ELF-1 (cell line): ENCODE measurements around the gene TGIF1.
"Not testable (repeated sequence)": the region's sequence is repeated elsewhere in the genome, so short reads cannot be mapped to it uniquely, and the experiment has no call there.

ENCODE experiments used
- DNase-seq: peaks from one replicate; pipeline ENCODE4 v3.0.0-alpha.2; 2016; ENCODE audit warnings: low read depth, low spot score

The TGIF1 gene

DNA sequence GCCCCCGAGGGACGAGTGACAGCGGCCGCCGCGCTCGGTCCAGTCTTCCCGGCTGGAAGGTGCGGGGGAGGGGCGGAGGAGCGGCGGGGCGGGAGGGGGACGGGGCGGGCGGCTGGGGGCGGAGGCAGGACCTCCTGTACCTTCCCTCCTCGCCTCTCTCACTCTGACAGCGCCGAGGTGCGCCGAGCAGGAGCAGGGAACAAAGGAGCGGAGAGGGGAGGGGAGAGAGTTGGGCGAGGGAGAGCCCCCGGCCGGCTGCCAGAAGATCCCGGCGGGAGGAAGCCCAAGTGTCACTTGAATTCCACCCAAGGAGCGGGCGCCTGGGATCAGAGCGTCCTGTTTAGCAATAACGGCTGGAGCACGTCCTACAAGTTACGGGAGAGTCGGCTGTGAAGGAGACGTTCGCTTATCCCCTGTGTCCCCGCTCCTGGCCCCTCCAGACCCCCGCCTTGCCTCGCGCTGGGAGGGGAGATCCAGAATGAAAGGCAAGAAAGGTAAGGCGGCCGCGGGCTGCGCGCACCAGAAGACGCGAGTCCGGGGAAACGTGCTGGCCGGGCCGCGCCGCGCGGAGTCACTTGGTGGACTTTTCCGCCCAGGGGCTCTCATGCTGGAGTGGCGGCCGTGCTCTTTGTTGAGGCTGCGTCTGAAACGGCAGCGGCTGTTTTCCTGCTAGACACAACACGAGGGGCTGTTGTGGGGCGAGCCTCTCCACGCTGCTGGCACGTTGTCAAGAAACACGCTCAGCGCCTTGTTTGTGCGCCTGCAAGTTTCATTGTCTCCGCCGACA, at the start of gene TGIF1:
TGIF1 (plus strand) TSS at position 161 of the 787 bp plus-strand sequence; CDS start at position 479, 318 bp downstream.
- peak; percentile 81 for DNase-seq

DNA sequence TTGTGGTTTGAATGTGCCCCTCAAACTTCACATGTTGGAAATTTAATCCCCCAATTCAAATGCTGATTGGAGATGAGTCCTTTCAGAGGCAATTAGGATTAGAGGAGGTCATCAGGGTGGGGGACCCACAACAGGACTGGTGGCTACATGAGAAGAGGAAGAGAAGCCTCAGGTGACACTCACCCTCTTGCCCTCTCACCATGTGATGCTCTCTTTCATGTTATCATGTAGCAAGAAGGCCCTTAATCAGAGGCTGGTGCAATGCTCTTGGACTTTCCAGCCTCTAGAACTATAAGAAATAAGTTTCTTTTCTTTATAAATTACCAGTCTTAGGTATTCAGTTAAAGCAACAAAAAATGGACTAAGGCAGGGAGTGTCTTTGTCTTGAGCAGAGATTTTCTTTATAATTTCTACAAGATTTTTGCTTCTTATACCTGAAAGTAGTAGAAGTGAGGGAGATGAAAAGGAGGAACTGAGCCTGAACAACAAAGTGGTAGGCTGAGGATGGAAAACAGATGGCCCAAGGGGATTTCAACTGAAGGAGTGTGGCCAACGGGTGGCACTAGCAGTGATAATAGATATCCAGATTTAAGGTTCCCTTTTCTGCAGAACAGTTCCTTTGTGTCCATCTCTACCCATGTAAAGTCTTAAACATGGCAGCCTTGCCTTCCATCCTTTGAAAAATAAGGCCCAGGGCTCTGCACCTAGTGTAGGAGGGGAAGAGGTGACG, 49.2 kb upstream of the TGIF1 start:
- no peak for DNase-seq

DNA sequence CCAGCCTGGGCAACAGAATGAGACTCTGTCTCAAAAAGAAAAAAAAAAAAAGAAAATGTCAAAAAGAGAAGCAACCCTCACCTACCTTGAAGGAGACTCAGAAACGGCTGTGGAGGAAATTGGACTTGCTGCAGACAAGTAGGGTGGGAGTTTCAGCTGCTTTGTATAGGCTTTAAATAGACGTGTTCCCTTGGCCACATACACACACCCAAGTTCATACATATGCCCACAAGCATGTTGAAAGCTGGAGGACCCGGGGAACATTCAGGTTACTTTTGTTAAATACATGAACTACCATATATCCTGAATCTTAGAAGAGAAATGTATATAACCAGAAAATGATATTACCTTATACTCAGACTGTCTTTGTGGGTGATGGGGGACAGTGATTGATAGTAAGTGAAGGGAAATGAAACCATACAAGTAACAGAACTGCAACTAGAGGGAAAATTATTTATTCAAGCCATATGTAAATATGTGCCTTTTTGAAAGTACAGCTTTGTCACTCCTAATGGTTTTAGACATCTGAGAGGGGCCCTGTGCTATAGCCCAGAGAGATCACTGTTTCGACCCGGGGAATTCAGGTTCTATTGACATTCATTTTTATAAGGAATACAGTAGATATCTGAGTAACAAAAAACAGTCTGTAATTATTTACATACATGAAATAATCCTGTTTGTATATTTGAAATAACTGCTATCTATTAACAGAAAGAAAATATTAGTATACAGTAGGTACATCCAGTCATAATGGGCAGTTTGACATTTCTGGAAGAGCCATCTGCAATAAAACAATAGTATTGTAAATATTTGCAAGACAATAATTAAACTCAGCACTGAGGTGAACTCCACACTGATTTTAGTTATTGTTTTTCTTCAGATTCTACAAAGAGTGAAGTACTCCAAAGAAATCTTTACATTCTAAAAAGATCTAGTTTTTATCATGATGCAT, 48.0 kb upstream of the TGIF1 start:
- DNase-seq, result no peak

DNA sequence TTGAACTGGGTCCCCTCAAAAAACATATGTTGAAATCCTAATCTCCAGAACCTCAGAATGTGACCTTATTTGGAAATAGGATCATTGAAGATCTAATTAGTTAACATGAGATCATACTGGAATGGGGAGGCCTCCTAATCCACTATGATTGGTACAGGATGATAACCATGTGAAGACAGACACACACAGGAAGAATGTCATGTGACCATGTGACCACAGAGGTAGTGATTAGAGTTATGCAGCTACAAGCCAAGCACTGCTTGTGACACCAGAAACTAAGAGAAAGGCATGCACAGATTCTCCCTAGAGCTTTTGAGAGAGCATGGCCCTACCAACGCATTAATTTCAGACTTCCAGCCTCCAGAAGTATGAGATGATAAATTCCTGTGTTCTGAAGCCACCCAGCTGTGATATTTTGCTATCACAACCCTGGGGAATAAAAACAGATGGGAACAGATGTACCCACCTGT, 47.0 kb upstream of the TGIF1 start:
- no peak for DNase-seq

DNA sequence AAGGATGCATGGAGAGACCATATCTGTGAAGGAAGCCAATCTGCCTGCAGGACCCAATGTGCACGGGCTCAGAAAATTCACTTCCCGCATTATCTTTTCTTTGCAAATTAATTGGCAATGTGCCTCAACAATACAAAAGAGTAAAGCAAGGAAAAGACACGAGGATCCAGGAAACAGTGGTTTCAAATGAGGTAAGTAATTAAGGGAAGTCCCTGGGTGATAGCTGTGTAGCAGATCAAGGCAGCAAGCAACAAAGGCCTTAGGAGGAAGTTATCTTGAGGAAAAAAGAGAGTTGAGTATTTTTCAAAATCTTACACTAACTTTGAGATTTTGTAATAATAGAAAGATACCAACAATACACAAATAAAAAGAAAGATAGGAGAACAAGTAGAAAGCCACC, 44.3 kb upstream of the TGIF1 start:
- no peak for DNase-seq

DNA sequence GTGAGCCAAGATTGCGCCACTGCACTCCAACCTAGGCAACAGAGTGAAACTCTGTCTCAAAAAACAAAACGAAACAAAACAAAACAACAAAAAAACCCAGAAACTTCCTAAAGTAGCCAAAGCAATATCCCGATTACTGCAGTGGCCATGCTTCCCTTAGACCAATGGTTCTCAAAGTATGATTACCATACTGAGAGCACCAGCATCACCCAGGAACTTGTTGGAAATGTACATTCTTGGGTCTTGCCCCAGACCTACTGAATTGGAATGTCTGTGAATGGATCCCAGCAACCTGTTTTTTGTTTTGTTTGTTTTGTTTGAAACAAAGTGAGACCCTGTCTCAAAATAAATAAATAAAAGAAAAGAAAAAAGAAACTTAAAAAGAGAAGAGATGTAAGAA, 41.9 kb upstream of the TGIF1 start:
- DNase-seq, result no peak

DNA sequence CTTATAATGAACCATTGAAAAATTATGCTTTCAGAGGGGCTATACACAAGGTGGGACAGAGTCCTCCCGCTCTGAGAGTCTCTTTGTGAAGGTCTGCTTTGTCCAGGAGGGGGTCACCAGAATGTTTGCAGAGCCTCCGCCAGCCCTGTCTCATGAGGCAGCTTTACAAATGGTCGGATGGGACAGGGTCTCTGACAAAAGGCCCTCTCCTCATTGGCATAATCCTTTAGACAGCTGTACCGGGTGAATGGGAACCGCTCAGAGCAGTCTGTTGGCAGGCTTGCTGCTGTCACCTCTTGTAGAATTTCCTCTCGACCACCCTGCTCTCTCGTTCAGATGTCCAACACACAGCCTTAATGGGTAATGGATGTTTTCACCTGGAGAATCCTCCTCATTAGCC, 40.2 kb upstream of the TGIF1 start:
- no peak for DNase-seq

DNA sequence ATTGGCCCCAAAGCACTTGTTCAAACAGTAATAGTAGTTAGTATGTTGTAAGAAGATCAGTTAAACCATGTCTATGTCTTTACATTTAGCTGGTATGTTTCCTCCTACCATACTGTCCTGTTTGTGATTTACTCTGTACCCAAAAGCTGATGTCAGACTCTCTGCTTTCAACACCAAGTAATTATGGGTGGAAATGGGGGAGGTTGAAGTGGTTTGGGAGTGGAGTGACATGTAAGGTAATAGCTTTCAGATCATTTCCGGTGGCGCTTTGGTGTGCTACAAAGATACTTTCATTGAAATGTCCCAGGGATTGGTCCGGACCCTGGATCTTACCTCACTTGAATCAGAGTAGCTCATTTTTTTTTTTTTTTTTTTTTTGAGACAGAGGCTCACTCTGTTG, 39.7 kb upstream of the TGIF1 start:
- DNase-seq, result no peak

DNA sequence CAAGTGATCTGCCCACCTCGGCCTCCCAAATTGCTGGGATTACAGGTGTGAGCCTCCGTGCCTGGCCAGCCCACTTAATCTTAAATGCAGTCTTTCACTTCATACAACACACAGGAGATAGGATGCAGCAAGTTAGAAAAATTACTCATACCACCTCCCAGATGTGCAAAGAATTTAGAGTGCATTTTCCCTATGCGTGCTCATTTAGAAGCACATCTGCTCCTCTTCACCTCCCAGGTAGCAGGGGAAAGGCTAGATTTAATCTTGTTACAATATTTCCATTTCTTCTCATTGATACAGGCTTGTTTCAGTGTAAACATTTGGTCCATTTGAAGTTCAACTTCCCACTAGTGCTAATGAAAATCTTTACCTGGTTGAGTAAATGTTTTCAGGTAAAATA, 39.1 kb upstream of the TGIF1 start:
- not testable (repeated sequence) for DNase-seq

DNA sequence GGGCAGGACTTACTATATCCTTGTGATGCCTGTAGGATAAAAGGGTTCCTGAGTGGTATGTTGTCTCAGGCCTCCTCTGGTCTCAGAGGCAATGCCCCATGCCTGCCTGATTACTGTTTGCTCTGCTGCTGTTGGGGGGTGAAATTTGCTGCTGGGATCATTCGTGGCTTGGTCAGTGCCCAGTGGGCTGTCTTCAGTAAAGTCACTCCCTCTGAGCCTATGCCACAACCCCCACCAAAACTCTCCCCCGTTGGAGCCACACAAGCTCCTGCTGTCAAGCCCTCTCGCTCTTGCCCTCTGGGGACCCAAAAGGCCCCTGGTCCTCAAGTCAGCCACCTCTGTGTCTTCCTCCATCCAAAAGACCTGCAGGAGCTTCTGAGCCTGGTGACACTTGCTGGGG, 38.6 kb upstream of the TGIF1 start:
- DNase-seq, result no peak

DNA sequence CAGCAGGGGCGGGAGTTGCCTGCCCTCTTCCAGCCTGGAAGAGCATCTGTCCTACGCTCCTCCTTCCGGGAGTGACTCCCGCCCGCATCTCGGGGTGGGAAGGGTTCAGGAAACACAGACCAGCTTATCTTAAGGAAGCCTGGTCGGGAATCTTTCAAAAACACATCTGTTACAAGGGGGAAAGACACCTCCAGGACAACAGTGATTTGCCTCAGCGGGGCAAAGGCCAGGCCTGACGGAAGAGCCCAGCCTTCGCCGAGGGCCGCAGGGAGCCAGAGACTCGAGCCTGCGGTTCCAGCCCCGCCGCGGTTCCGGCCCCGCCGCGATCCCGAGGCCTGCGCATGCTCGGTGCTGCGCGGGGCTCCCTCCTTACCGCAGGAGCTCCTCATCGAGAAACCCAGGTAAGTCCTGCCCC, 38.1 kb upstream of the TGIF1 start:
- DNase-seq, result peak; percentile 70

DNA sequence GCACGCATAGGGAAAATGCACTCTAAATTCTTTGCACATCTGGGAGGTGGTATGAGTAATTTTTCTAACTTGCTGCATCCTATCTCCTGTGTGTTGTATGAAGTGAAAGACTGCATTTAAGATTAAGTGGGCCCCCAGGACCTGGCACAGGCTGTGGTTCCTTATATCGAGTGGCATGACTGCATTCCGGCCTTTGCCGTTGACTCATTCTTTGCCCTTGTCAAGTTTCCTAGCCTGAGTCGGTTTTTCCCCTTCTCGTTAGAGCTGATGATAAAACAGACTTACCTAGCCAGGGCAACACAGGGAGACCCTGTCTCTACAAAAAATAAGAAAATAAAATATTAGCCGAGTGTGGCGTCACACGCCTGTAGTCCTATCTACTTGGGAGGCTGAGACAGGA, 37.4 kb upstream of the TGIF1 start:
- not testable (repeated sequence) for DNase-seq

DNA sequence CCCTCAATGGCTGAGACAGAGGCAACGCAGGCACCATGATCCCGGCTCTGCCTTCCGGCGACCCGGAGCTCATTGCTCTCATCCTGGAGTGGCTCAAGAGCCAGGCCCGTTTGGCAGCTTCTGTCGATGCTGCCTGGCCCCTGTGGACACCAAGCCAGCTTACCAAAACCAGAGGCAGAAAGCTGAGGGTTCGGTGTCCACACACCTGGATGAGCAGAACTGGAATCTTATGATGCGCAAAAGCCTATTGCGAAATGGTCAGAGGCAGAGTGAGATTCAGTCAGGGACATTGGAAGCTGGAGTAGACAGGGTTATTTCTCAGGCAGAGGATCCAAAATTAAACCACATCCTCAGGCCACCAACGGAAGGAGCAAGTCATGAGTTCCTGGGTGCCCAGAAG, 34.9 kb upstream of the TGIF1 start:
- no peak for DNase-seq

DNA sequence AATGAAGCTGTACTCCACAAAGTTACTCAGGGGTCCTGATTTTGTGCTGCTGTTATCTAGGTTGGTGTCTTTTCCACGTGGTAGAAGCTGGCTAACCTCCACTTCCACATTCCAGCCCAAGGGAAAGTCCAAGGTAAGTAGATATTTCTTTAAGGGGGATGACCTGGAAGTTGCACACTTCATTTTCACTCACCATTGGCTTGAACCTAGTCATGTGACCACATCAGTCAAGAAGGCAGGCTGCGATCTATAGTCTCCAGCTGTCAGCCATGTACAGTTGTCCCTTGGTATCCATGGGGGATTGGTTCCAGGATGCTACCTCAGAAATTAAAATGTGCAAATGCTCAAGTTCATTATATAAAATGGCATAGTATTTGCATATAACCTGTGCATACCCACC, 31.9 kb upstream of the TGIF1 start:
- DNase-seq, result no peak

DNA sequence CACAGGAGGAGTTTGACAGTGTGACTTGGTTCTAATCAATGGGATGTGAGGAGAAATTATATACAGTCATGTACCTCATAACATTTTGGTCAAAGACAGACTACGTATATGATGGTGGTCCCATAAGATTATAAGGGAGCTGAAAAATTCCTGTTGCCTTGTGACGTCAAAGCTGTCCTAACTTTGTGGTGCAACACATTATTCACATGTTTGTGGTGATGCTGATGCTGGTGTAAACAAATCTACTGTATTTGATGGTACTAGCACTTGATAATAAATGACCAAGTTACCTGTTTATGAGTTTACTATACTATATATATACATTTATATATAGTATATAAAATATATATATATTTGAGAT, 29.1 kb upstream of the TGIF1 start:
- DNase-seq, result no peak

DNA sequence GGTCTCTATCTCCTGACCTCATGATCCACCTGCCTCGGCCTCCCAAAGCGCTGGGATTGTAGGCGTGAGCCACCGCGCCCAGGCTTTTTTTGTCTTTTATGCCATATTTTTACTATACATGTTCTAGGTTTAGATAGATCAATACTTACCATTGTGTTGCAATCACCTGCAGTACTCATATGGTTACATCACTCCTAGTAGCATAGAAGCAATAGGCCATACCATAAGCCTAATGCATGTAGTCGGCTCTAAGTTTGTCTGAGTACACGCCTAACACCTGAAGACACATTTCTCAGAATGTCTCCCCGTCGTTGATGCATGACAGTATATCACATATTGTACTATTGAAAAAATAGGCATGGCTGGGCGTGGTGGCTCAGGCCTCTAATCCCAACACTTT, 27.1 kb upstream of the TGIF1 start:
- no peak for DNase-seq

DNA sequence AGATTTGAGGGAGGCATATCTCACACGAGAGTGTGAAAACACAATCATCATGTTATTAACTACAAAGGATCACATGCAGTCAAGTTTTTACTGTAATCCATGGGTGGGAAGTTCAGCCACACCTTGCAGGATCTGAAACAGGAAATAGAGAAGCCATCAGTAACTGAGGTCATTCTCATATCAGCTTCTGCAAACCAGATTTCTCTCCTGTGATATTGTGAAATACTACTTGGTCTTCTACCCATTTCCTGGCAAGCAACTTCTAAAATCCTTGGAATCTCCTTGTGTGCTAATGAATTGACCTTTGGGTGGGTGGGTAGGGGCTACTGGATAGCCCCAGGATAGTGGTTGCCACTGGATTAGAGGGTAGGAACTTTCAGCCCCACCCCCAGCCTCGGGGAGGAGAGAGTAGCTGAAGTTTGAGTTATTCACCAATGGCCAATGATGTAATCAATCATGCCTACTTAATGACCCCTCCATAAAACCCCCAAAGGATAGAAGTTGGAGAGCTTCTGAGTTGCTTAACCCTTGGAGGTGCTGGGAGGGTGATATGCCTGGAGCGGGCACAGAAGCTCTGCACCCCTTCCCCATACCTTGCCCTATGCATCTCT, 25.6 kb upstream of the TGIF1 start:
- peak; percentile 58 for DNase-seq

DNA sequence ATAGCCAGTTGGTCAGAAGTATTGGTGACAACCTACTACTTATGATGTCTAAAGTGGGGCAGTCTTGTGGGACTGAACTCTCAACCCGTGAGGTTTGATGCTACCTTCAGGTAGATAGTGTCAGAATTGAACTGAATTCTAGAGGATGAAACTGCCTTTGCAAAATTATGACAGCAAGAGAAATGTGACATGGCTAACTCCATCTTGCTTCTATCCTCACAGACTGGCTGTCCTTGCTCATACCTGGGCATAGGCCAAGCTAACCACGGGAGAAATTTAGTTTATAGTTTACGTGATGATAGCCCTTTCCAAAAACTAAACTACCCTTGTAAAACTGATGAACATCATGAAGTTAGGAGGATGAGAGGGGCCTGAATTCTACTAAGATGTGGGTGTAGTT, 24.9 kb upstream of the TGIF1 start:
- no peak for DNase-seq

DNA sequence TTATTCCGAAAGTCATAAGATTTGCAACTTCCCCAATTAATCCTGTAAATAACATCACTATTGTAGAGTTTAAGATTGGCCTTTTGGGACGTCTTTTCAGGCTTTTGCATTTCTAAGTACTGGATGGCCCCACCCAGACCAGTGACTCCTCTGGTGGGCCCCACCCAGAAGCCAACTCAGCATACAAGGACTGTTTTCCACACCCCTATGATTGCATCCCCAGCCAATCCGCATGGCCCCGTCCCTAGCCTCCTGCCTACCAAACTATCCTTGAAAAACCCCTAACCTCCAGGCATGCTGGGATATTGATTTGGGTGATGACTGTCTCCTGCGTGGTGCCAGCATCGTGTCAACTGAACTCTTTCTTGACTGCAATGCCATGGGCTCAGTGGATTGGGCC, 24.5 kb upstream of the TGIF1 start:
- peak; percentile 37 for DNase-seq

DNA sequence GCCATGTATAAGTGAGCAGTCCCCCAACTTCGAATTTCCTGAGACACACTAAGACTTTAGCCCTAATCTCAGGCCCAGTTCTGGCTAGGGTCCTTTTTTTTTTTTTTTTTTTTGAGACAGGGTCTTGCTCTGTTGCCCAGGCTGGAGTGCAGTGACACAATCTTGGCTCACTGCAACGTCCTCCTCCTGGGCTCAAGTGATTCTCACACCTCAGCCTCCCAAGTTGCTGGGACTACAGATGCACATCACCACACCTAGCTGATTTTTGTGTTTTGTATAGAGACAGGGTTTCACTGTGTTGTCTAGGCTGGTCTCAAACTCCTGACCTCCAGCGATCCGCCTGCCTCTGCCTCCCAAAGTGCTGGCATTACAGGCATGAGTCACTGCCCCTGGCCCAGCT, 23.9 kb upstream of the TGIF1 start:
- DNase-seq, result no peak

DNA sequence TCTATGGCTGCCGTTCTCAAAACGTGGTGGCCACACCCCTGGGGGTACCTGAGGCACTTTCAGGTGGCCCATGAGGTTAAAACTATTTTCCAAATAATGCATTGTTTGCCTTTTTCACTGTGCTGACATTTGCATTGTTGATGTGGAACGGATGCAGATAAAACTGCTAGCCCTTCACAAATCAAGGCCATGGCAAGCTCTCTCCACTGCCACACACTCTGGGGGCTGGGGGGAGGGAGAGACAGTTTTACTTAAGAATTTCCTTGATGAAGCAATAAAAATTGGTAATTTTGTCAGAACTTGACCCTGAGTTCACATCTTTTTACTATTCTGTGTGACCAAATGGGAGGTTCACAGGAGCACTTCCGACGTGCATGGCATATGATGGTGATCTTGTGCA, 22.0 kb upstream of the TGIF1 start:
- no peak for DNase-seq

DNA sequence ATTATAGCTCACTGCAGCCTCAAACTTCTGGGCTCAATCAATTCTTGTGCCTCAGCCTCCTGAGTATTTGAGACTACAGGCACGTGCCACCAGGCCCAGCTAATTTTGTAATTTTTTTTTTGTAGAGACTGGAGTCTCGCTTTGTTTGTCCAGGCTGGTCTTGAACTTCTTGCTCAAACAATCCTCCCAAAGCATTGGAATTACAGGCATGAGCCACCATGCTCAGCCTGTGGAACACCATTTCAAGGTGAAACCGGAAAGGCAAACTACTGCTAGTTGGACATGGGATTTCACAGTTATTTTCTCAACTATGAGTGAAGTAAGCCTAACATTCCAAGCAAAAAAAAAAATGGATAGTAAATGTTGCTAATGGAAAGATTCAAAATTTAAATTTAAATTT, 20.9 kb upstream of the TGIF1 start:
- no peak for DNase-seq
